CD8-positive, alpha-beta memory T cell (primary cell): Measurements from ENCODE around the gene USP17L25. TPM values are rescaled to one million over a fixed set of nuclear protein-coding genes. Genes with fewer than 3 reads are reported as not detected.
"Not testable (repeated sequence)": the region's sequence is repeated elsewhere in the genome, so short reads cannot be mapped to it uniquely, and the experiment has no call there.

Experiments used
- CTCF ChIA-PET: fragments of 350-600 bp; sonication (Branson Sonifier 250); formaldehyde crosslinking; loops from one replicate; lab custom pipeline; 2021; ENCODE audit warnings: antibody characterized with exemption; lab: Charles Lee
- POLR2A ChIA-PET: fragments of 350-600 bp; sonication (Branson Sonifier 250); formaldehyde crosslinking; loops from one replicate; lab custom pipeline; 2021; ENCODE audit warnings: antibody characterized with exemption; lab: Charles Lee
- DNase-seq, 5 donors: peaks; one replicate each; pipeline versions ENCODE4 v3.0.0 to v3.0.0-alpha.2; 2020 to 2022; ENCODE audit warnings: mixed read lengths in 1 of 5
- H3K27ac ChIP-seq: one replicate; pipeline ENCODE4 v1.7.0; 2013; ENCODE audit warnings: low read depth, mild to moderate bottlenecking, low read length, moderate library complexity
- H3K27me3 ChIP-seq: 2 replicates; pipeline ENCODE4 v1.7.0; 2013; ENCODE audit warnings: low read length, mild to moderate bottlenecking; ENCODE audit not compliant: insufficient read depth, poor library complexity, severe bottlenecking
- H3K36me3 ChIP-seq: 2 replicates; pipeline ENCODE4 v1.7.0; 2013; ENCODE audit warnings: mild to moderate bottlenecking, low read length, moderate library complexity; ENCODE audit not compliant: insufficient read depth
- H3K4me1 ChIP-seq: 2 replicates; pipeline ENCODE4 v1.7.0; 2013; ENCODE audit warnings: mild to moderate bottlenecking, low read length, moderate library complexity; ENCODE audit not compliant: insufficient read depth
- H3K4me3 ChIP-seq: 2 replicates; pipeline ENCODE4 v1.7.0; 2013; ENCODE audit warnings: mild to moderate bottlenecking, low read length
- H3K9me3 ChIP-seq: 2 replicates; pipeline ENCODE4 v1.7.0; 2013; ENCODE audit warnings: mild to moderate bottlenecking, low read length
- H3K27ac Mint-ChIP-seq, 8 donors: one replicate each; pipeline ENCODE4 v1.8.0; 2020 to 2021; ENCODE audit warnings: mixed read lengths in 8 of 8, mild to moderate bottlenecking in 6 of 8, inconsistent platforms in 3 of 8, moderate library complexity in 3 of 8
- H3K27me3 Mint-ChIP-seq, 2 donors: one replicate each; pipeline ENCODE4 v1.8.0; 2020 to 2021; ENCODE audit warnings: mixed read lengths in 2 of 2, mild to moderate bottlenecking in 1 of 2, moderate library complexity in 1 of 2
- H3K36me3 Mint-ChIP-seq, 3 donors: one replicate each; pipeline ENCODE4 v1.8.0; 2020 to 2021; ENCODE audit warnings: mixed read lengths in 3 of 3, inconsistent platforms in 1 of 3, mild to moderate bottlenecking in 1 of 3
- H3K4me1 Mint-ChIP-seq, 3 donors: one replicate each; pipeline ENCODE4 v1.8.0; 2020 to 2021; ENCODE audit warnings: mixed read lengths in 3 of 3, inconsistent platforms in 1 of 3, mild to moderate bottlenecking in 1 of 3
- H3K4me3 Mint-ChIP-seq, 7 donors: one replicate each; pipeline ENCODE4 v1.8.0; 2020 to 2021; ENCODE audit warnings: mixed read lengths in 7 of 7, mild to moderate bottlenecking in 6 of 7, moderate library complexity in 4 of 7, inconsistent platforms in 2 of 7
- H3K9me3 Mint-ChIP-seq, 5 donors: one replicate each; pipeline ENCODE4 v1.8.0; 2020 to 2022; ENCODE audit warnings: mixed read lengths in 5 of 5, mild to moderate bottlenecking in 3 of 5, moderate library complexity in 2 of 5, inconsistent platforms in 1 of 5
- polyA plus RNA-seq: library from polyadenylated mRNA; unstranded; fragments of 300-500 nt; fragmentation: Illumina TruSeq; gene quantifications from one replicate; pipeline ENCODE4 v1.2.3, GENCODE V29; 2021
- total RNA-seq, 2 experiments: library from RNA; stranded (reverse); gene quantifications; one replicate each; pipeline ENCODE4 v1.2.3, GENCODE V29; 2021

Gene USP17L25
- total and polyA plus RNA-seq, 3 experiments from 2014 or later = not detected

DNA sequence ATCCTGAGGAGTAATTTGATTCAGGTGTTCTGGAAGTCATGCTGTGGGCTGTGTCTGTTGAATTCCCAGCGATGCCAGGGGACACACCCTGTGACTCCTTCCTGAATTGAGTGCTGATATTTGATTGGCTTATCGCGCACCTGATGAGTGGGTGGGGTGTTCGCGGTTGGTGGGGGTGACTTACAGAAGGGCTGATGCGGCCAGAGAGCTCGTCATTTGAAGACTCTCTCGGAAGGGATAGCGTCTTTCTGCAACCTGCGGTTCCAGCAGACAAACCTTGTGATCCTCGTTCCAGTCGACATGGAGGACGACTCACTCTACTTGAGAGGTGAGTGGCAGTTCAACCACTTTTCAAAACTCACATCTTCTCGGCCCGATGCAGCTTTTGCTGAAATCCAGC is 23.6 kb downstream of the USP17L25 start, which contains the start of gene USP17L29:
USP17L29 (plus strand) TSS at position 301 of the 400 bp plus-strand sequence; CDS start at position 301, 0 bp downstream.
- H3K4me1 Mint-ChIP-seq, H3K27me3 ChIP-seq, CTCF ChIA-PET, H3K9me3 Mint-ChIP-seq, H3K36me3 Mint-ChIP-seq, H3K27me3 Mint-ChIP-seq, DNase-seq, H3K4me3 Mint-ChIP-seq, H3K4me1 ChIP-seq, H3K27ac ChIP-seq, H3K4me3 ChIP-seq, H3K36me3 ChIP-seq, H3K27ac Mint-ChIP-seq, H3K9me3 ChIP-seq, POLR2A ChIA-PET: not testable (repeated sequence)

DNA sequence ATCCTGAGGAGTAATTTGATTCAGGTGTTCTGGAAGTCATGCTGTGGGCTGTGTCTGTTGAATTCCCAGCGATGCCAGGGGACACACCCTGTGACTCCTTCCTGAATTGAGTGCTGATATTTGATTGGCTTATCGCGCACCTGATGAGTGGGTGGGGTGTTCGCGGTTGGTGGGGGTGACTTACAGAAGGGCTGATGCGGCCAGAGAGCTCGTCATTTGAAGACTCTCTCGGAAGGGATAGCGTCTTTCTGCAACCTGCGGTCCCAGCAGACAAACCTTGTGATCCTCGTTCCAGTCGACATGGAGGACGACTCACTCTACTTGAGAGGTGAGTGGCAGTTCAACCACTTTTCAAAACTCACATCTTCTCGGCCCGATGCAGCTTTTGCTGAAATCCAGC is 33.1 kb downstream of the USP17L25 start, which contains the start of gene USP17L30:
USP17L30 (plus strand) TSS at position 301 of the 400 bp plus-strand sequence; CDS start at position 301, 0 bp downstream.
- DNase-seq, CTCF ChIA-PET, POLR2A ChIA-PET, H3K4me1 Mint-ChIP-seq, H3K4me3 ChIP-seq, H3K9me3 ChIP-seq, H3K36me3 ChIP-seq, H3K36me3 Mint-ChIP-seq, H3K9me3 Mint-ChIP-seq, H3K27ac Mint-ChIP-seq, H3K27me3 ChIP-seq, H3K27ac ChIP-seq, H3K27me3 Mint-ChIP-seq, H3K4me3 Mint-ChIP-seq, H3K4me1 ChIP-seq: not testable (repeated sequence)

DNA sequence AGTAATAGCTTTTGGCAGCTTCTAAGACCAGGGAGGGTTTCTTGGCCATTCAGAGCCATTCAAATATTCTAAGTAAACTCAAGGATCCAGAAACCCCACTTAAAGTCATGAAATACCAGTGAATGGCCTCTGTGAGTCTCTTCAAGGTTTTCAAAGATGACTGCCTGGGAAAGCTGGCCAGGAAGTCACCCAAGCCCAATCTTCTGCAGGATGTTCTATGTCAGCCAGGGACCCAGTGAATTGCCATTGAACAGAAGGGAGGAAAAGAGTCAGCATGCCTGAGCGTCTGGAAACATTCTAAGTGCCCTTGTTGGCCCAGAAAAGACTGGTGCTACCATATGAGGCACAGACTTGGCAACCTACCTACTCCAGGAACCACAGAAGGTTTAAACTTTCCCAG is 50.2 kb downstream of the USP17L25 start:
- H3K9me3 ChIP-seq, POLR2A ChIA-PET, H3K27me3 ChIP-seq, H3K4me3 ChIP-seq, H3K9me3 Mint-ChIP-seq, H3K36me3 Mint-ChIP-seq, H3K27ac ChIP-seq, H3K36me3 ChIP-seq, H3K4me1 ChIP-seq, H3K4me1 Mint-ChIP-seq, H3K4me3 Mint-ChIP-seq, DNase-seq, CTCF ChIA-PET, H3K27me3 Mint-ChIP-seq, H3K27ac Mint-ChIP-seq: not testable (repeated sequence)

Other genes starting within 250 kb of the USP17L25 start
- not detected for gene FAM90A26, start 159.5 kb upstream of the USP17L25 start, total RNA-seq
- not detected for gene FAM90A26, start 159.5 kb upstream of the USP17L25 start, polyA plus RNA-seq
- not detected for gene USP17L10, start 119.3 kb upstream of the USP17L25 start, total RNA-seq
- gene USP17L10, start 119.3 kb upstream of the USP17L25 start, polyA plus RNA-seq = not detected
- gene USP17L11, start 114.5 kb upstream of the USP17L25 start, total RNA-seq = under 1 TPM in 1 of 2 experiments, not detected in 1; 0.13 TPM
- gene USP17L11, start 114.5 kb upstream of the USP17L25 start, polyA plus RNA-seq = not detected
- gene USP17L12, start 109.8 kb upstream of the USP17L25 start, total RNA-seq = not detected
- not detected for gene USP17L12, start 109.8 kb upstream of the USP17L25 start, polyA plus RNA-seq
- gene USP17L13, start 105.0 kb upstream of the USP17L25 start, total RNA-seq = not detected
- gene USP17L13, start 105.0 kb upstream of the USP17L25 start, polyA plus RNA-seq = not detected
- not detected for gene USP17L15, start 95.5 kb upstream of the USP17L25 start, total RNA-seq
- gene USP17L15, start 95.5 kb upstream of the USP17L25 start, polyA plus RNA-seq = not detected
- gene USP17L17, start 86.0 kb upstream of the USP17L25 start, total RNA-seq = not detected
- gene USP17L17, start 86.0 kb upstream of the USP17L25 start, polyA plus RNA-seq = not detected
- not detected for gene USP17L18, start 81.3 kb upstream of the USP17L25 start, total RNA-seq
- not detected for gene USP17L18, start 81.3 kb upstream of the USP17L25 start, polyA plus RNA-seq
- not detected for gene USP17L19, start 76.5 kb upstream of the USP17L25 start, total RNA-seq
- gene USP17L19, start 76.5 kb upstream of the USP17L25 start, polyA plus RNA-seq = not detected
- gene USP17L20, start 71.8 kb upstream of the USP17L25 start, total RNA-seq = not detected
- gene USP17L20, start 71.8 kb upstream of the USP17L25 start, polyA plus RNA-seq = not detected
- gene USP17L21, start 67.0 kb upstream of the USP17L25 start, total RNA-seq = not detected
- not detected for gene USP17L21, start 67.0 kb upstream of the USP17L25 start, polyA plus RNA-seq
- not detected for gene USP17L22, start 62.3 kb upstream of the USP17L25 start, total RNA-seq
- gene USP17L22, start 62.3 kb upstream of the USP17L25 start, polyA plus RNA-seq = not detected
- not detected for gene USP17L24, start 4.7 kb upstream of the USP17L25 start, total RNA-seq
- not detected for gene USP17L24, start 4.7 kb upstream of the USP17L25 start, polyA plus RNA-seq
- not detected for gene USP17L26, start 4.7 kb downstream of the USP17L25 start, total RNA-seq
- not detected for gene USP17L26, start 4.7 kb downstream of the USP17L25 start, polyA plus RNA-seq
- gene USP17L5, start 9.5 kb downstream of the USP17L25 start, total RNA-seq = not detected
- gene USP17L5, start 9.5 kb downstream of the USP17L25 start, polyA plus RNA-seq = not detected
- gene USP17L27, start 14.2 kb downstream of the USP17L25 start, total RNA-seq = not detected
- not detected for gene USP17L27, start 14.2 kb downstream of the USP17L25 start, polyA plus RNA-seq
- gene USP17L28, start 19.0 kb downstream of the USP17L25 start, total RNA-seq = not detected
- not detected for gene USP17L28, start 19.0 kb downstream of the USP17L25 start, polyA plus RNA-seq
- not detected for gene USP17L29, start 23.7 kb downstream of the USP17L25 start, total RNA-seq
- gene USP17L29, start 23.7 kb downstream of the USP17L25 start, polyA plus RNA-seq = not detected
- not detected for gene USP17L30, start 33.2 kb downstream of the USP17L25 start, total RNA-seq
- gene USP17L30, start 33.2 kb downstream of the USP17L25 start, polyA plus RNA-seq = not detected
- gene DEFB131A, start 114.5 kb downstream of the USP17L25 start, total RNA-seq = not detected
- gene DEFB131A, start 114.5 kb downstream of the USP17L25 start, polyA plus RNA-seq = not detected